ENCODE measurements around the gene MINK1. TPM values are rescaled to one million over a fixed set of nuclear protein-coding genes. Genes with fewer than 3 reads are reported as not detected.

Gene MINK1
- total RNA-seq (2013; cell fraction: nucleolus; rRNA removed) = 99.5 and 120 TPM in 2 replicates
- 13.0 and 15.8 TPM in 2 replicates for total RNA-seq (2014; rRNA removed)
- total RNA-seq (2014; rRNA removed; fragmentation: Illumina TruSeq; extraction: Trizol) = 11.7 and 12.0 TPM in 2 replicates
- total RNA-seq (2021) = 48.5 and 55.6 TPM in 2 replicates
- polyA plus RNA-seq (2011; ENCODE audit: low read depth) = 24.8 TPM
- 15.2 and 31.2 TPM in 2 replicates for polyA plus RNA-seq (2011; rRNA removed)
- polyA plus RNA-seq (2011; cell fraction: cytosol; rRNA removed) = 17.4 and 22.8 TPM in 2 replicates
- polyA plus RNA-seq (2011; cell fraction: nucleus; rRNA removed) = 236 and 262 TPM in 2 replicates
- 58.2 and 68.4 TPM in 2 replicates for polyA plus RNA-seq (2012)
- polyA plus RNA-seq (2014; fragmentation: Illumina TruSeq; extraction: Trizol) = 19.8 and 22.4 TPM in 2 replicates
- polyA plus RNA-seq (2014; fragmentation: Nextera tagmentation; extraction: Ambion mirVana) = under 1 TPM; 0.08 to 0.20 TPM
- 31.6 and 38.1 TPM in 2 replicates for polyA plus RNA-seq (2014; rRNA removed)
- polyA plus RNA-seq (2016; fragmentation: Nextera tagmentation; extraction: Ambion mirVana) = 10 to 100 TPM; 13.9 to 14.3 TPM
- 34.9 and 37.1 TPM in 2 replicates for polyA minus RNA-seq (2011; rRNA and poly(A)+ RNA removed)
- 12.6 and 16.6 TPM in 2 replicates for polyA minus RNA-seq (2011; cell fraction: cytosol; rRNA and poly(A)+ RNA removed)
- 29.5 and 36.9 TPM in 2 replicates for polyA minus RNA-seq (2011; cell fraction: nucleus; rRNA and poly(A)+ RNA removed)
- Bru-seq, nascent RNA = percentile 71 among the genes with signal in this experiment
- BruChase-seq, experiment 1, labeled RNA remaining after a 6-hour chase = percentile 82 among the genes with signal in this experiment
- percentile 73 among the genes with signal in this experiment for BruChase-seq, experiment 2, labeled RNA remaining after a 2-hour chase
- long read RNA-seq, experiment 1 = 0 reads
- long read RNA-seq, experiment 2, partial matches to known transcripts = 0 of 1 reads
- long read RNA-seq, experiment 2, other reads (novel, unspliced or antisense) = 1 of 1 reads

DNA sequence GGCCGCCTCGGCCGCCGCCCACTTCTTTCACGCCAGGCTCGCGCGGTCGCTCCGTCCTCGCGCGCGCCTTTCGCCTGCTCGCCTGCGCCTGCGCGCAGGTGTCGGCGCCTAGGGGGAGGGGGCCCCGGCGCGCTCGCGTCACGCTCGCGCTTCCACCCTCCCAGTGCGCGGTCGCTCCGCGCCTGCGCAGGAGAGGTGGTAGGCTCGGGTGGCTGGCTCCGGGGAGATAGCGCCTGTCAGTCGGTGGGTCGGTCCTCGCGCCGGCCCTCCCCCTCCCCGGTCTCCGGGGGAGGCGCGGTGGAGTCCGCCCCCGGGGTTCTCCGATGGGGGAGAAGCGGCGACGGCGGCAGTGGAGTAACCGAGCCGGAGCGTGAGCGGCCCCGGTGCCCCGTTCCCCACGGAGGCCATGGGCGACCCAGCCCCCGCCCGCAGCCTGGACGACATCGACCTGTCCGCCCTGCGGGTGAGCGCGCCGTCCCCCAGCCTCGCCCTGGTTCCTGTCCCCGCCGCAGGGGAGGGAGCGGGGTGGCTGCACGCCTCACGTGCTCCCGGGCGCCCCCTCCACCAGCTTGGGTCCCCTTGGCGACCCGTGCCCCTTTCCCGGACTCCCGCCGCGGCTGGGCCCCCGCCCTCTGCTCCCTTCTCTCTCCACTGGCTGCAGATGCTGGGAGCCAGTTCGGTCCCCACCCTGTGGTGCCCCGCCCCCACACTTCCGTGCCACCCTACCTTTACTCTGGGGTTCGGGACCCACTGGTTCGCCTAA is at the start of gene MINK1:
Gene MINK1, plus strand, starts transcription at position 163 of the 763 bp plus-strand sequence. Its CDS starts 244 bp downstream, at position 407.
- peak within 1 kb of the TSS; percentile 95 for H2AFZ ChIP-seq (ENCODE audit: control insufficient read depth, low read depth, low read length)
- ChIA-PET POLR2A (interaction anchor here (0.5 to 1.3 kb wide), 4 partner anchors 10 to 47 kb away, joined by 3 to 5 read pairs (median 4); partner anchors contain the start of gene PSMB6), SMC1A (ENCODE audit: uncharacterized antibody, unreplicated experiment) (interaction anchor here (1.0 kb wide), 1 partner anchor 123 kb away, joined by 3 read pairs; the partner anchor contains the start of gene ARRB2), CTCF (no interaction called here), RAD21 (ENCODE audit: unreplicated experiment) (interaction anchor here (1.8 kb wide), 1 partner anchor 123 kb away, joined by 5 read pairs; the partner anchor contains the start of gene ARRB2)
- intact Hi-C loops (cut with micrococcal nuclease; ENCODE audit: unreplicated experiment) (no loop called here), in situ Hi-C loops (cut with MboI) (no loop called here)
- FAIRE-seq (no peak), DNase-seq (ENCODE audit: low read depth, low spot score) (peak; percentile 80), ATAC-seq (peak; percentile 91)
- H3K9me3 ChIP-seq (replicated peaks; ENCODE audit: control insufficient read depth, insufficient read depth, low read length) = no peaks in the 10 kb centered on the region
- under 1% methylated on average over 71 of the region's 91 CpGs for WGBS (ENCODE audit: insufficient coverage, insufficient replicate concordance, low lambda C conversion rate, missing lambda C conversion rate)
- peak within 1 kb of the TSS; percentile 82 for H3K4me3 ChIP-seq
- peak within 1 kb of the TSS; percentile 73 for H3K4me2 ChIP-seq (ENCODE audit: control insufficient read depth, insufficient read depth)
- H3K36me3 ChIP-seq (ENCODE audit: control insufficient read depth in 2 of 2, insufficient read depth in 2 of 2, low read length in 1 of 2) = no peaks in the 10 kb centered on the region; a peak in 2 of 4 replicates
- peaks cover 23% of the 10 kb centered on the region for H3K4me1 ChIP-seq (ENCODE audit: control insufficient read depth, insufficient read depth, low read length)
- H4K20me1 ChIP-seq (ENCODE audit: control insufficient read depth, insufficient read depth) = peaks cover 9% of the 10 kb centered on the region; the same call in 1 of the 2 replicates
- peaks cover 33% of the 10 kb centered on the region for H3K79me2 ChIP-seq (ENCODE audit: control insufficient read depth, insufficient read depth, low read length)
- peak within 1 kb of the TSS; percentile 65 for H3K9ac ChIP-seq (ENCODE audit: control insufficient read depth, insufficient read depth, low read length)
- peak within 1 kb of the TSS; percentile 76 for H3K27ac ChIP-seq (ENCODE audit: control insufficient read depth, insufficient read depth)
- BruUV-seq (replicated peaks) = no TSS peak
- H3K27me3 ChIP-seq (replicated peaks in 1 of 2; ENCODE audit: control insufficient read depth in 2 of 2, insufficient read depth in 2 of 2, low read length in 1 of 2) = no peaks in the 10 kb centered on the region
- no peak for TF ChIP-seq STAT1 (conservative IDR thresholded peaks at IDR 0.05)
- TF ChIP-seq TAF1 (IDR thresholded peaks at IDR 0.05; ENCODE audit: borderline replicate concordance, low read depth, low read length) = no peak
- TF ChIP-seq RB1 (IDR thresholded peaks at IDR 0.05; ENCODE audit: borderline replicate concordance) = peak; percentile 95
- TF ChIP-seq BHLHE40 (IDR thresholded peaks at IDR 0.05; ENCODE audit: borderline replicate concordance in 1 of 2, low read depth in 2 of 2, low read length in 1 of 2) = peak; percentile 52 to 88; a peak in 3 of 4 replicates
- TF ChIP-seq LARP7 (IDR thresholded peaks at IDR 0.05) = 0 out of 2 replicates have a peak, but pooled peaks have one; percentile 51
- TF ChIP-seq PAX5 (IDR thresholded peaks at IDR 0.05; ENCODE audit: borderline replicate concordance, low read depth, low read length) = peak; percentile 92
- TF ChIP-seq STAT3 (IDR thresholded peaks at IDR 0.05; ENCODE audit: low read depth, low read length) = no peak
- TF ChIP-seq ESRRA (IDR thresholded peaks at IDR 0.05; ENCODE audit: low read length) = no peak
- TF ChIP-seq, protein P1, sequence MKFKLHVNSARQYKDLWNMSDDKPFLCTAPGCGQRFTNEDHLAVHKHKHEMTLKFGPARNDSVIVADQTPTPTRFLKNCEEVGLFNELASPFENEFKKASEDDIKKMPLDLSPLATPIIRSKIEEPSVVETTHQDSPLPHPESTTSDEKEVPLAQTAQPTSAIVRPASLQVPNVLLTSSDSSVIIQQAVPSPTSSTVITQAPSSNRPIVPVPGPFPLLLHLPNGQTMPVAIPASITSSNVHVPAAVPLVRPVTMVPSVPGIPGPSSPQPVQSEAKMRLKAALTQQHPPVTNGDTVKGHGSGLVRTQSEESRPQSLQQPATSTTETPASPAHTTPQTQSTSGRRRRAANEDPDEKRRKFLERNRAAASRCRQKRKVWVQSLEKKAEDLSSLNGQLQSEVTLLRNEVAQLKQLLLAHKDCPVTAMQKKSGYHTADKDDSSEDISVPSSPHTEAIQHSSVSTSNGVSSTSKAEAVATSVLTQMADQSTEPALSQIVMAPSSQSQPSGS (IDR thresholded peaks at IDR 0.05; ENCODE audit: low read length) = no peak
- peak; percentile 81; the same call in 1 of the 2 replicates for TF ChIP-seq SMARCA5 (IDR thresholded peaks at IDR 0.05)
- TF ChIP-seq, protein P2, sequence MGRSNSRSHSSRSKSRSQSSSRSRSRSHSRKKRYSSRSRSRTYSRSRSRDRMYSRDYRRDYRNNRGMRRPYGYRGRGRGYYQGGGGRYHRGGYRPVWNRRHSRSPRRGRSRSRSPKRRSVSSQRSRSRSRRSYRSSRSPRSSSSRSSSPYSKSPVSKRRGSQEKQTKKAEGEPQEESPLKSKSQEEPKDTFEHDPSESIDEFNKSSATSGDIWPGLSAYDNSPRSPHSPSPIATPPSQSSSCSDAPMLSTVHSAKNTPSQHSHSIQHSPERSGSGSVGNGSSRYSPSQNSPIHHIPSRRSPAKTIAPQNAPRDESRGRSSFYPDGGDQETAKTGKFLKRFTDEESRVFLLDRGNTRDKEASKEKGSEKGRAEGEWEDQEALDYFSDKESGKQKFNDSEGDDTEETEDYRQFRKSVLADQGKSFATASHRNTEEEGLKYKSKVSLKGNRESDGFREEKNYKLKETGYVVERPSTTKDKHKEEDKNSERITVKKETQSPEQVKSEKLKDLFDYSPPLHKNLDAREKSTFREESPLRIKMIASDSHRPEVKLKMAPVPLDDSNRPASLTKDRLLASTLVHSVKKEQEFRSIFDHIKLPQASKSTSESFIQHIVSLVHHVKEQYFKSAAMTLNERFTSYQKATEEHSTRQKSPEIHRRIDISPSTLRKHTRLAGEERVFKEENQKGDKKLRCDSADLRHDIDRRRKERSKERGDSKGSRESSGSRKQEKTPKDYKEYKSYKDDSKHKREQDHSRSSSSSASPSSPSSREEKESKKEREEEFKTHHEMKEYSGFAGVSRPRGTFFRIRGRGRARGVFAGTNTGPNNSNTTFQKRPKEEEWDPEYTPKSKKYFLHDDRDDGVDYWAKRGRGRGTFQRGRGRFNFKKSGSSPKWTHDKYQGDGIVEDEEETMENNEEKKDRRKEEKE (IDR thresholded peaks at IDR 0.05) = no peak
- TF ChIP-seq, protein P3, sequence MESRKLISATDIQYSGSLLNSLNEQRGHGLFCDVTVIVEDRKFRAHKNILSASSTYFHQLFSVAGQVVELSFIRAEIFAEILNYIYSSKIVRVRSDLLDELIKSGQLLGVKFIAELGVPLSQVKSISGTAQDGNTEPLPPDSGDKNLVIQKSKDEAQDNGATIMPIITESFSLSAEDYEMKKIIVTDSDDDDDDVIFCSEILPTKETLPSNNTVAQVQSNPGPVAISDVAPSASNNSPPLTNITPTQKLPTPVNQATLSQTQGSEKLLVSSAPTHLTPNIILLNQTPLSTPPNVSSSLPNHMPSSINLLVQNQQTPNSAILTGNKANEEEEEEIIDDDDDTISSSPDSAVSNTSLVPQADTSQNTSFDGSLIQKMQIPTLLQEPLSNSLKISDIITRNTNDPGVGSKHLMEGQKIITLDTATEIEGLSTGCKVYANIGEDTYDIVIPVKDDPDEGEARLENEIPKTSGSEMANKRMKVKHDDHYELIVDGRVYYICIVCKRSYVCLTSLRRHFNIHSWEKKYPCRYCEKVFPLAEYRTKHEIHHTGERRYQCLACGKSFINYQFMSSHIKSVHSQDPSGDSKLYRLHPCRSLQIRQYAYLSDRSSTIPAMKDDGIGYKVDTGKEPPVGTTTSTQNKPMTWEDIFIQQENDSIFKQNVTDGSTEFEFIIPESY (IDR thresholded peaks at IDR 0.05) = no peak
- TF ChIP-seq CEBPB (IDR thresholded peaks at IDR 0.05; ENCODE audit: borderline replicate concordance in 1 of 2, low read depth in 2 of 2, low read length in 2 of 2) = no peak
